ACC112 (cell line): ENCODE results near the gene USP54.
A peak's percentile ranks its signal among the peaks of the same experiment; 100 is the strongest.
"Not testable (repeated sequence)": the region's sequence is repeated elsewhere in the genome, so short reads cannot be mapped to it uniquely, and the experiment has no call there.

Experiments used
- H2AFZ ChIP-seq: fragments of 200-600 bp; sonication (generic); one replicate; pipeline ENCODE4 v1.6.0; 2017; ENCODE audit warnings: antibody characterized with exemption, low read length; ENCODE audit not compliant: unreplicated experiment
- H3K27ac ChIP-seq: fragments of 200-600 bp; sonication (generic); 2 replicates; pipeline ENCODE4 v1.5.1; 2014; ENCODE audit warnings: low read depth, mild to moderate bottlenecking, antibody characterized with exemption, low read length, moderate library complexity
- H3K27me3 ChIP-seq: fragments of 200-600 bp; sonication (generic); 2 replicates; pipeline ENCODE4 v1.6.1; 2014; ENCODE audit warnings: mild to moderate bottlenecking, antibody characterized with exemption, low read length, moderate library complexity, mixed read lengths; ENCODE audit not compliant: insufficient read depth
- H3K36me3 ChIP-seq: fragments of 200-600 bp; sonication (generic); 2 replicates; pipeline ENCODE4 v1.6.1; 2016; ENCODE audit warnings: mild to moderate bottlenecking, antibody characterized with exemption, low read length, moderate library complexity, mixed read lengths; ENCODE audit not compliant: insufficient read depth
- H3K4me1 ChIP-seq: fragments of 200-600 bp; sonication (generic); one replicate; pipeline ENCODE4 v1.6.1; 2016; ENCODE audit warnings: low read length, mixed read lengths; ENCODE audit not compliant: insufficient read depth, unreplicated experiment, control insufficient read depth
- H3K4me3 ChIP-seq: fragments of 200-600 bp; sonication (generic); 2 replicates; pipeline ENCODE4 v1.5.1; 2014; ENCODE audit warnings: mild to moderate bottlenecking, low read depth, low read length
- H3K79me2 ChIP-seq: fragments of 200-600 bp; sonication (generic); one replicate; pipeline ENCODE4 v1.6.0; 2016; ENCODE audit warnings: low read length; ENCODE audit not compliant: control insufficient read depth, unreplicated experiment, insufficient read depth

The USP54 gene

DNA sequence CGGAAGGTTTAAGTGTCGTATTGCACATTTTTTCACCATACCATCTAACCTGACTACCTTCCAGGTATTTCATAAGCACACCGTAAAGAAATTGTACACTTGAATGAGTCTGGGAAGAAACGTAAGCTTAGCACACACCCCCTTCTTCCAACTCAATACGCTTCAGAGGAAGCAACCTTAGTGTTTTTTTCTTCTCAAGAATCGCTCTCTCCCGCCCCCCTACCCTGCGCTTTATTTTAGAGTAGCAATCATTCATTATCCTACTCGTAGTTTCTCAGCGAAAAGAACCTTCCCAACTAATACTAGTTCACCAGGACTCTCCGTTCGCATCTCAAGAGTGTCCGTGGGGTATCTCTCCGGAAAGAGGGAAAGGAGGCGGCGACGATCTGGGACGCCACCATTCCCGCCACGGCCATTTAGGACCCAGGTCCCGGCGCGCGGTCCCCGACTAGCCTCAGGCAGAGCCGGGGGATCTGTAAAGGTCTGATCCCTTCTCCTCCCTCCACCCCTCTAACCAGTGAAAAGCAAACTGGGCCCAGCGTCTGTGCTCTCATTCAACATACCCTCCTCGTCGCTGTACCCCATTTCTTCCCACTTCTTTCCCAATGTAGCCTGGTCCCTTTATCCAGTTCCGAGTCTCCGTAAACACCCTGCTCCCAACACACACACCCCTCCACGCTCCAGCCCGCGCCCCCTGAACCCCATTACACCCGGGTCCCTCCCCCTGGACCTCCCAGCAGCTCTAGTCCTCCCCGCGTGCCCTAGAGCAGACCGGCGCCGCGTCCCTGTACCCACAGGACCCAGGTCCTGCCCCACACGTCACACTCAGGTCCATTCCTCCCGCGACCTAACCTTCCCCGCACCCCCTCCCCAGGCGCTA lies 34.1 kb upstream of the USP54 start:
- peaks cover 6% of the 10 kb centered on the region for H3K4me1 ChIP-seq
- peak overlapping the region; percentile 78 for H2AFZ ChIP-seq
- H3K4me3 ChIP-seq: peak overlapping the region; percentile 91
- peaks cover 6% of the 10 kb centered on the region for H3K79me2 ChIP-seq
- peak overlapping the region; percentile 43; the same call in 1 of the 2 replicates for H3K27ac ChIP-seq
- H3K27me3 ChIP-seq: no peaks in the 10 kb centered on the region
- H3K36me3 ChIP-seq: no peaks in the 10 kb centered on the region

DNA sequence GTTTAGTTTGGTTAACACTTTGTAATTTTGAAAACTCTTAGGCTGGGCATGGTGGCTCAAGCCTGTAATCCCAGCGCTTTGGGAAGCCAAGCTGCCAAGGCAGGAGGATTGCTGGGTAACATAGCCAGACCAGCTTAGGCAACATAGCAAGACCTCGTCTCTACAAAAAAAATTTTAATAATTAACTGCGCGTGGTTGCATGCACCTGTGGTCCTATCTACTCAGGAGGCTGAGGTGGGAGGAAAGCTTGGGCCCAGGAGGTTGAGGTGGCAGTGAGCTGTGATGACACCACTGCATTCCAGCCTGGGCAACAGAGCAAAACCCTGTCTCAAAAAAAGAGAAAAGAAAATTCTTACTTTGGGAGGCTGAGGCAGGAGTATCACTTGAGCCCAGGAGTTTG lies 31.9 kb upstream of the USP54 start:
- Histone ChIP-seq H3K4me3 (no peak overlapping the region), H3K4me1 (peaks cover 6% of the 10 kb centered on the region), H3K79me2 (peaks cover 6% of the 10 kb centered on the region), H3K36me3 (no peaks in the 10 kb centered on the region), H3K27me3 (no peaks in the 10 kb centered on the region), H3K27ac (no peak overlapping the region), H2AFZ (no peak overlapping the region)

DNA sequence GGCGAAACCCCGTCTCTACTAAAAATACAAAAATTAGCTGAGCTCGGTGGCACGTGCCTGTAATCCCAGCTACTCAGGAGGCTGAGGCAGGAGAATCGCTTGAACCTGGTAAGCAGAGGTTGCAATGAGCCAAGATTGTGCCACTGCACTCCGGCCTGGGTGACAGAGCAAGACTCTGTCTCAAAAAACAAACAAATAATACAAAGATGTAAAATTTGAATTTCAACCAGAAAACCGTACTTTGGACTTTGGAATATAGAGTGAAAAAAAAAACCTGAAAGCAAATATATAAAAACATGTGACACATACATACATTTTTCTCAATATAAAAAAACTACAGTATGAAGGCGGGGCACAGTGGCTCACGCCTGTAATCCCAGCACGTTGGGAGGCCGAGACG lies 29.8 kb upstream of the USP54 start:
- not testable (repeated sequence) for H3K27me3 ChIP-seq, H3K4me1 ChIP-seq

GRCh38 chr10:73617143-73617542 lies 26.0 kb upstream of the USP54 start:
- not testable (repeated sequence) for H3K4me3 ChIP-seq, H3K4me1 ChIP-seq, H3K79me2 ChIP-seq, H3K36me3 ChIP-seq, H3K27me3 ChIP-seq, H3K27ac ChIP-seq, H2AFZ ChIP-seq

More for the DNA sequence above, 29.8 kb upstream of the USP54 start:
- not testable (repeated sequence) for H3K36me3 ChIP-seq, H3K4me3 ChIP-seq, H2AFZ ChIP-seq, H3K27ac ChIP-seq, H3K79me2 ChIP-seq

GRCh38 chr10:73614720-73615119 lies 23.6 kb upstream of the USP54 start:
- no peak overlapping the region for H2AFZ ChIP-seq
- H3K79me2 ChIP-seq: no peaks in the 10 kb centered on the region
- H3K27me3 ChIP-seq: no peaks in the 10 kb centered on the region
- H3K36me3 ChIP-seq: no peaks in the 10 kb centered on the region
- no peak overlapping the region for H3K4me3 ChIP-seq
- no peaks in the 10 kb centered on the region for H3K4me1 ChIP-seq
- no peak overlapping the region for H3K27ac ChIP-seq

DNA sequence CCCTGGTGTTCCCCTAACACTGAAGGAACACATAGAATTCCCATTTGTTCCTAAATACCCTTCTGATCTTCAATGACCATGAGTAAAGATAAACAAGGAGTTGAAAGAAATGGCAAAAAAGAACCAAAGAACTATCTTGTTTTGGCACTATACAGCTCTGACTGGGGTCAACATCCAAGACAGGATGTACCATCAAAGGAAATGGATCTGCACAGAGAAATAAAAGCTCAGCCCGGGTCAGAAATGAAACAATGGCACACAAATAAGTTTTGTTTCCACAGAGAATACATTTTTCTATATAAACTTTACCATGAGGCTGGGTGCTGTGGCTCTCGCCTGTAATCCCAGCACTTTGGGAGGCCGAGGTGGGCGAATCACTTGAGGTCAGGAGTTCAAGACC lies 18.0 kb upstream of the USP54 start:
- Histone ChIP-seq H2AFZ (no peak overlapping the region), H3K36me3 (no peaks in the 10 kb centered on the region)

DNA sequence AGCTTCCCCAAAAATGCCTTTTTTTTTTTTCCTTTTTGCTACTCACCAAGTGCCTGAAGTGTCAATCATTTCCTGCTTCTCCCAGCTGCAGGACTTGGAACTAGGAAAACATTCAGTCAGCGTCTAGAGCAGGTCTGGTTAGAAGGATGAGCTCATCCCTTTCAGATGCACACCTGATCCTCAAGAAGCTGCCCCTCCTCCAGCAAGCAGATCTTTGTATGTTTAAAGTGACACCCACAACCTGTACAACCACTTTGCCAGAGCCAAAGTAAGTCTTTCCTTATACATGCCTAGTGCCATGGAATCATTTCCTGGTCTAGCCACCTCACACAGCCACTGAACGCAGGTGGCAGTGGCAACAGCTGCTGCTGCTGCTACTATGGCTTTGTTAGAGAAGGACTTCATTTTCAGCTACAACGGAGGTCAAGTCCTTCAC lies 10.4 kb upstream of the USP54 start:
- H2AFZ ChIP-seq: no peak overlapping the region
- no peak overlapping the region for H3K27ac ChIP-seq
- no peaks in the 10 kb centered on the region for H3K79me2 ChIP-seq
- H3K4me1 ChIP-seq: no peaks in the 10 kb centered on the region
- H3K27me3 ChIP-seq: no peaks in the 10 kb centered on the region
- H3K36me3 ChIP-seq: no peaks in the 10 kb centered on the region
- H3K4me3 ChIP-seq: no peak overlapping the region

More for the DNA sequence above, 18.0 kb upstream of the USP54 start:
- H3K79me2 ChIP-seq: no peaks in the 10 kb centered on the region
- H3K27ac ChIP-seq: no peak overlapping the region
- H3K4me1 ChIP-seq: no peaks in the 10 kb centered on the region
- no peaks in the 10 kb centered on the region for H3K27me3 ChIP-seq
- H3K4me3 ChIP-seq: no peak overlapping the region

DNA sequence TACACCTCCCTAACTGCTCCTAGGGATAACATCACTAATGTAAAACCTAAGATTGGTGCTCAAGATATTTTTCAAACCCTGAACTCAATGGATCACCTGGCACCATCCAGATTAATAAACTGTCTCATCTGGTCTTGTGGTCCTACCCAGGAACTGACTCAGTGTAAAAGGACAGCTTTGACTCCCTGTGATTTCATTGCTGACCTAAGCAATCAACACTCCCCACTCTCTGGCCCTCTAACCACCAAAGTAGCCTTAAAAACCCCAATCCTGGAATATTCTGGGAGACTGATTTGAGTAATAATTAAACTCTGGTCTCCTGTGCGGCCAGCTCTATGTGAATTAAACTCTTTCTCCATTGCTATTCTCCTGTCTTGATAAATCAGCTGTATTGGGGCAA lies 6.2 kb upstream of the USP54 start:
- no peak overlapping the region for H3K27ac ChIP-seq
- no peaks in the 10 kb centered on the region for H3K36me3 ChIP-seq
- H3K27me3 ChIP-seq: no peaks in the 10 kb centered on the region
- no peaks in the 10 kb centered on the region for H3K79me2 ChIP-seq
- H3K4me1 ChIP-seq: no peaks in the 10 kb centered on the region
- no peak overlapping the region for H3K4me3 ChIP-seq
- H2AFZ ChIP-seq: no peak overlapping the region

DNA sequence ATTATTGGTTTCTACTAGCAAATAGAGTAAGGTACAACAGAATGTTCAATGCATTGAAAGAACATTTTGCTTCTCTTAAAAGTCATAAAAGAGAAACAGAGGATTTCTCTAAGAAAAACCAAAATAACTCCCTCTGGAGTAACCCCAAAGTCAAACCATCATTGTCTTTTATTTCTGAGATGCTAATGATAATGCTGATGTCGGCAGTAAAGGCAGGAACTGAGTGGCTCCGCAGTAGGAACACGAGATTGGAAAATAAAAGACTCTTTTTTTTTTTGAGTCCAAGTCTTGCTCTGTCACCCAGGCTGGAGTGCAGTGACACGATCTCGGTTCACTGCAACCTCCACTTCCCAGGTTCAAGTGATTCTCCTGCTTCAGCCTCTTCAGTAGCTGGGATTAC lies 2.7 kb upstream of the USP54 start:
- Histone ChIP-seq H3K4me1 (peaks cover 3% of the 10 kb centered on the region), H3K36me3 (no peaks in the 10 kb centered on the region), H3K4me3 (no peak overlapping the region), H3K79me2 (no peaks in the 10 kb centered on the region), H3K27me3 (no peaks in the 10 kb centered on the region), H3K27ac (no peak overlapping the region), H2AFZ (no peak overlapping the region)

GRCh38 chr10:73593110-73593509 lies 2.0 kb upstream of the USP54 start:
- no peaks in the 10 kb centered on the region for H3K36me3 ChIP-seq
- H3K27me3 ChIP-seq: no peaks in the 10 kb centered on the region
- no peaks in the 10 kb centered on the region for H3K79me2 ChIP-seq
- H3K4me1 ChIP-seq: peaks cover 3% of the 10 kb centered on the region
- no peak overlapping the region for H3K27ac ChIP-seq
- H3K4me3 ChIP-seq: no peak overlapping the region
- no peak overlapping the region for H2AFZ ChIP-seq

GRCh38 chr10:73591935-73592699 lies 975 bp upstream of the USP54 start:
- H3K27ac ChIP-seq: no peak overlapping the region
- no peaks in the 10 kb centered on the region for H3K36me3 ChIP-seq
- no peak overlapping the region for H2AFZ ChIP-seq
- no peaks in the 10 kb centered on the region for H3K79me2 ChIP-seq
- H3K4me3 ChIP-seq: no peak overlapping the region
- H3K4me1 ChIP-seq: peaks cover 3% of the 10 kb centered on the region
- H3K27me3 ChIP-seq: no peaks in the 10 kb centered on the region
